ENCODE results near the gene TMED9. TPM values are rescaled to one million over a fixed set of nuclear protein-coding genes. Genes with fewer than 3 reads are reported as not detected.
"Not testable (repeated sequence)": the region's sequence is repeated elsewhere in the genome, so short reads cannot be mapped to it uniquely, and the experiment has no call there.

Gene TMED9
- polyA plus RNA-seq, 1 experiment, result 307 TPM

- TF ChIP-seq CTCF (IDR thresholded peaks at IDR 0.05; ENCODE audit: low read depth, low read length), result peak; percentile 49
- H3K9me3 ChIP-seq (ENCODE audit: control insufficient read depth, insufficient read depth, low read length), result no peaks in the 10 kb centered on the region; the same call in 1 of the 2 replicates
- H3K27me3 ChIP-seq (ENCODE audit: control insufficient read depth, insufficient read depth, low read length), result peaks cover 4% of the 10 kb centered on the region
- peak within 1 kb of the TSS; percentile 86 for H3K4me3 ChIP-seq (ENCODE audit: low read depth, low read length)
- H3K27ac ChIP-seq (ENCODE audit: low read depth, low read length), result peak within 1 kb of the TSS; percentile 21
- ChIA-PET CTCF (interaction anchor here (0.9 kb wide), 1 partner anchor 894 kb away, joined by 4 read pairs; no protein-coding TSS in a partner anchor), POLR2A (interaction anchor here (0.9 to 1.7 kb wide), 3 partner anchors 9 to 57 kb away, joined by 3 to 11 read pairs (median 4); partner anchors contain the start of gene PDLIM7)
- DNase-seq (ENCODE audit: low read depth, low spot score), result peak; percentile 72
These were observed 37.4 kb upstream of the TMED9 start, which contains the start of gene FAM193B for GRCh38 chr5:177554474-177555111. Gene FAM193B, minus strand, starts transcription at chr5:177554563. Its CDS starts 105 bp downstream, at chr5:177554458.

GRCh38 chr5:177555228-177555627 lies 36.8 kb upstream of the TMED9 start:
- no peaks in the 10 kb centered on the region; the same call in 1 of the 2 replicates for H3K9me3 ChIP-seq (ENCODE audit: control insufficient read depth, insufficient read depth, low read length)
- TF ChIP-seq CTCF (IDR thresholded peaks at IDR 0.05; ENCODE audit: low read depth, low read length), result no peak
- POLR2A ChIA-PET, result no interaction called here
- peaks cover 4% of the 10 kb centered on the region for H3K27me3 ChIP-seq (ENCODE audit: control insufficient read depth, insufficient read depth, low read length)
- H3K27ac ChIP-seq (ENCODE audit: low read depth, low read length), result no peak overlapping the region
- DNase-seq (ENCODE audit: low read depth, low spot score), result no peak
- no peak overlapping the region for H3K4me3 ChIP-seq (ENCODE audit: low read depth, low read length)
- CTCF ChIA-PET, result interaction anchor here (0.6 to 0.9 kb wide), 2 partner anchors 10 to 894 kb away, joined by 3 to 4 read pairs; no protein-coding TSS in a partner anchor

GRCh38 chr5:177555665-177556064 lies 36.3 kb upstream of the TMED9 start:
- POLR2A ChIA-PET, result no interaction called here
- Histone ChIP-seq H3K9me3 (ENCODE audit: control insufficient read depth, insufficient read depth, low read length) (no peaks in the 10 kb centered on the region; the same call in 1 of the 2 replicates), H3K27me3 (ENCODE audit: control insufficient read depth, insufficient read depth, low read length) (peaks cover 4% of the 10 kb centered on the region), H3K4me3 (ENCODE audit: low read depth, low read length) (no peak overlapping the region), H3K27ac (ENCODE audit: low read depth, low read length) (no peak overlapping the region)
- CTCF ChIA-PET, result interaction anchor here (0.6 to 0.9 kb wide), 3 partner anchors 10 to 895 kb away, joined by 3 to 5 read pairs (median 4); no protein-coding TSS in a partner anchor
- no peak for DNase-seq (ENCODE audit: low read depth, low spot score)
- no peak for TF ChIP-seq CTCF (IDR thresholded peaks at IDR 0.05; ENCODE audit: low read depth, low read length)

- Histone ChIP-seq H3K4me3 (ENCODE audit: low read depth, low read length) (no peak overlapping the region), H3K27ac (ENCODE audit: low read depth, low read length) (no peak overlapping the region), H3K9me3 (ENCODE audit: control insufficient read depth, insufficient read depth, low read length) (no peaks in the 10 kb centered on the region; the same call in 1 of the 2 replicates), H3K27me3 (ENCODE audit: control insufficient read depth, insufficient read depth, low read length) (peaks cover 4% of the 10 kb centered on the region)
- CTCF ChIA-PET, result no interaction called here
- no peak for DNase-seq (ENCODE audit: low read depth, low spot score)
- no peak for TF ChIP-seq CTCF (IDR thresholded peaks at IDR 0.05; ENCODE audit: low read depth, low read length)
- POLR2A ChIA-PET, result no interaction called here
These were observed 34.9 kb upstream of the TMED9 start for GRCh38 chr5:177557041-177557647.

GRCh38 chr5:177557796-177558195 lies 34.2 kb upstream of the TMED9 start:
- TF ChIP-seq CTCF (IDR thresholded peaks at IDR 0.05; ENCODE audit: low read depth, low read length), result no peak
- DNase-seq (ENCODE audit: low read depth, low spot score), result no peak
- ChIA-PET POLR2A (no interaction called here), CTCF (no interaction called here)
- Histone ChIP-seq H3K4me3 (ENCODE audit: low read depth, low read length) (no peak overlapping the region), H3K27ac (ENCODE audit: low read depth, low read length) (no peak overlapping the region), H3K27me3 (ENCODE audit: control insufficient read depth, insufficient read depth, low read length) (peaks cover 4% of the 10 kb centered on the region), H3K9me3 (ENCODE audit: control insufficient read depth, insufficient read depth, low read length) (no peaks in the 10 kb centered on the region; the same call in 1 of the 2 replicates)

- H3K27me3 ChIP-seq (ENCODE audit: control insufficient read depth, insufficient read depth, low read length); H3K27ac ChIP-seq (ENCODE audit: low read depth, low read length); POLR2A ChIA-PET; CTCF ChIA-PET; H3K9me3 ChIP-seq (ENCODE audit: control insufficient read depth, insufficient read depth, low read length); DNase-seq (ENCODE audit: low read depth, low spot score); H3K4me3 ChIP-seq (ENCODE audit: low read depth, low read length): not testable (repeated sequence)
These were observed 32.5 kb upstream of the TMED9 start for GRCh38 chr5:177559446-177559941.
